ENCODE results near the gene ITIH2.

ITIH2 gene

DNA sequence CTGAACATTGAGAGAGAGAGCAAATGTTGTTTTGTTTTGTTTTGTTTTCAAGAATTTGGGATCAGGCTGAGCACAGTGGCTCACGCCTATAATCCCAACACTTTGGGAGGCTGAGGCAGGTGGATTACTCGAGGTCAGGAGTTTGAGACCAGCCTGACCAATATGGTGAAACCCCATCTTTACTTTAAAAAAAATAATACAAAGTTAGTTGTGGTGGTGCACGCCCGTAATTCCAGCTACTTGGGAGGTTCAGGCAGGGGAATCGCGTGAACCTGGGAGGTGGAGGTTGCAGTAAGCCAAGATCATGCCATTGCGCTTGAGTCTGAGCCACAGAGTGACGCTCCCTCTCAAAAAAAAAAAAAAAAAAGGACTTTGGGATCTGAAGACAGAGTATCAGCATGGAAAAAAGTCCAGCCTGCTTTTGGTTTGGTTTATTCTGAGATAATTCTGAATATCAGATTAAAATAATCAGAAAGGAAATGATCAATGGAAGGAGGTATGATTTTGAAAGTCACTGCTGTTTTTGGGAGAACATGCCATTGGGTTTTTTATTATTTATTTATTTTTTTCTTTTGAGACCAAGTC, 1.9 kb upstream of the ITIH2 start:
- TF ChIP-seq, protein P1, sequence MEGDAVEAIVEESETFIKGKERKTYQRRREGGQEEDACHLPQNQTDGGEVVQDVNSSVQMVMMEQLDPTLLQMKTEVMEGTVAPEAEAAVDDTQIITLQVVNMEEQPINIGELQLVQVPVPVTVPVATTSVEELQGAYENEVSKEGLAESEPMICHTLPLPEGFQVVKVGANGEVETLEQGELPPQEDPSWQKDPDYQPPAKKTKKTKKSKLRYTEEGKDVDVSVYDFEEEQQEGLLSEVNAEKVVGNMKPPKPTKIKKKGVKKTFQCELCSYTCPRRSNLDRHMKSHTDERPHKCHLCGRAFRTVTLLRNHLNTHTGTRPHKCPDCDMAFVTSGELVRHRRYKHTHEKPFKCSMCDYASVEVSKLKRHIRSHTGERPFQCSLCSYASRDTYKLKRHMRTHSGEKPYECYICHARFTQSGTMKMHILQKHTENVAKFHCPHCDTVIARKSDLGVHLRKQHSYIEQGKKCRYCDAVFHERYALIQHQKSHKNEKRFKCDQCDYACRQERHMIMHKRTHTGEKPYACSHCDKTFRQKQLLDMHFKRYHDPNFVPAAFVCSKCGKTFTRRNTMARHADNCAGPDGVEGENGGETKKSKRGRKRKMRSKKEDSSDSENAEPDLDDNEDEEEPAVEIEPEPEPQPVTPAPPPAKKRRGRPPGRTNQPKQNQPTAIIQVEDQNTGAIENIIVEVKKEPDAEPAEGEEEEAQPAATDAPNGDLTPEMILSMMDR (IDR thresholded peaks at IDR 0.05; ENCODE audit: low read length) = no peak
- TF ChIP-seq EZH2 (optimal IDR thresholded peaks at IDR 0.05; ENCODE audit: low read depth, low read length) (no peak), EZH2phosphoT487 (IDR thresholded peaks at IDR 0.05; ENCODE audit: low read length) (no peak)
- Histone ChIP-seq H3K36me3 (replicated peaks; ENCODE audit: insufficient read depth, low read length) (no peaks in the 10 kb centered on the region), H3K9me3 (replicated peaks; ENCODE audit: insufficient read depth, low read length) (no peaks in the 10 kb centered on the region), H3K79me2 (ENCODE audit: low read length) (no peaks in the 10 kb centered on the region), H2AFZ (ENCODE audit: low read length) (no peak overlapping the region), H4K20me1 (ENCODE audit: insufficient read depth, low read length) (no peaks in the 10 kb centered on the region), H3K27me3 (replicated peaks; ENCODE audit: insufficient read depth, low read length) (no peaks in the 10 kb centered on the region), H3K9ac (ENCODE audit: low read length) (no peak overlapping the region), H3K9me2 (replicated peaks; ENCODE audit: insufficient read depth, low read length) (no peaks in the 10 kb centered on the region), H3K4me2 (ENCODE audit: low read depth, low read length) (no peak overlapping the region), H3F3A (ENCODE audit: insufficient read depth, low read length) (no peaks in the 10 kb centered on the region), H3K4me3 (ENCODE audit: low read length) (no peak overlapping the region), H3K27ac (ENCODE audit: low read length) (no peak overlapping the region), H3K4me1 (ENCODE audit: low read length) (no peaks in the 10 kb centered on the region)
- no peak for DNase-seq

DNA sequence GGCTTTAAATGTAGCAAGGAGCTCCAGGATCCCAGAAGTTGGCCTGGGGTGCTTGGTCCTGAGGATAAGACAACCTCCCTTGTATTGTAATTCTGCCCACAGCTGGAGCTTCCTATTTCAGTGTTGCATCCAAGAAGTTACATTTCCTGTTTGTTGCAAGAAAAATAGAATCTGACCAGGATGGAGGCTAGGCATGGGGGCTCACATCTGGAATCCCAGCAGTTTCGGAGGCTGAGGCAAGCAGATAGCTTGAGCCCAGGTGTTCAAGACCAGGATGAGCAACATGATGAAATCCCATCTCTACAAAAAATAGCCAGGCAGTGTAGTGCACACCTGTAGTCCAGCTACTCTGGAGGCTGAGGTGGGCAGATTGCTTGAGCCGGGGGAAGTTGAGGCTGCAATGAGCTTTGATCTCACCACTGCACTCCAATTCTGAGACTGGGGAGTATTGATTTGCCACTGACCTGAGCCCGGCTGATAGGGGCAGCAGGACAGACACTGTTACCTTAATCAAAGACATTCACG, 766 bp upstream of the ITIH2 start:
- Histone ChIP-seq H3K79me2 (ENCODE audit: low read length) (no peaks in the 10 kb centered on the region), H2AFZ (ENCODE audit: low read length) (no peak overlapping the region), H3K27me3 (replicated peaks; ENCODE audit: insufficient read depth, low read length) (no peaks in the 10 kb centered on the region), H3K9ac (ENCODE audit: low read length) (no peak overlapping the region), H3K9me3 (replicated peaks; ENCODE audit: insufficient read depth, low read length) (no peaks in the 10 kb centered on the region), H3K27ac (ENCODE audit: low read length) (no peak overlapping the region), H3F3A (ENCODE audit: insufficient read depth, low read length) (no peaks in the 10 kb centered on the region), H3K4me3 (ENCODE audit: low read length) (no peak overlapping the region), H3K9me2 (replicated peaks; ENCODE audit: insufficient read depth, low read length) (no peaks in the 10 kb centered on the region), H3K36me3 (replicated peaks; ENCODE audit: insufficient read depth, low read length) (no peaks in the 10 kb centered on the region), H3K4me1 (ENCODE audit: low read length) (no peaks in the 10 kb centered on the region), H4K20me1 (ENCODE audit: insufficient read depth, low read length) (no peaks in the 10 kb centered on the region), H3K4me2 (ENCODE audit: low read depth, low read length) (no peak overlapping the region)
- no peak for TF ChIP-seq EZH2phosphoT487 (IDR thresholded peaks at IDR 0.05; ENCODE audit: low read length)
- no peak for TF ChIP-seq EZH2 (optimal IDR thresholded peaks at IDR 0.05; ENCODE audit: low read depth, low read length)
- TF ChIP-seq, protein P1 (IDR thresholded peaks at IDR 0.05; ENCODE audit: low read length) = no peak
- DNase-seq = no peak

DNA sequence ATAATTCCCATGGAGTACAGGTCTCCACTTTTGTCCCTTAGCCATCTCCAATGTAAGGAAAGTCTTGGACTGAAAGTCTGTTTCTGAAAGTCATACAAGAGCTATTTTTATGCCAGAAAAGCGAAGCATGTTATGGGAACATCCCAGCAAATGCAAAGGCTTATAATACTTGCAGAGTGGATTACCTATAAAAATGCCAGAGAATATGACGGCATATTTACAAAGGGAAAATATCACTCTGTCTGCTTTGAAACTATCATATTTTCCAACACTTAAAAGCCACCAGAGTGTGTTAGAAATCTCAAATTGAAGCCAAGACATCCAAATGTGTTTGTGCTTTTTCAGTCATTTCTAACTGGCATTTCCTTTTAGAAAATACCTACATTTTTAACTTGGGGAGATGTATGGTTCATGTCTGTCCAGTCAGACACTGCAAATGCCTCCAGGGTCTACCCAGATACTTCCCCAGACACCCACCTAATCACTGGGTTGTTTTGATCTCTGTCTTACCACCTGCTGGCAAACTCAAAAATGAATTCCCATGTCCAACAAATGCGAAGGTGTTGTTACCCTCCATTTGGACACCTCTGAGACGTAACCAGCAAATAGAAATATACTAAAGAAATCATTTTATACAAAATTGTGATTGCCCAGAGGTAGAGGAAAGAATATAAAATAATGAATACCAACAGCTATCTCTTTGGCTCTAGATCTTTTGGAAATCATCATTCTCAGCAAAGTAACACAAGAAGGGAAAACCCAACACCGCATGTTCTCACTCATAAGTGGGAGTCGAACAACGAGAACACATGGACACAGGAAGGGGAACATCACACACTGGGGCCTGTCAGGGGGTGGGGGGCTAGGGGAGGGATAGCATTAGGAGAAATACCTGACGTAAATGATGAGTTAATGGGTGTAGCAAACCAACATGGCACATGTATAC, 1.2 kb downstream of the ITIH2 start:
- no peak overlapping the region for H3K4me2 ChIP-seq (ENCODE audit: low read depth, low read length)

More for the DNA sequence above, 1.2 kb downstream of the ITIH2 start:
- Histone ChIP-seq H3K9me3 (replicated peaks; ENCODE audit: insufficient read depth, low read length) (no peaks in the 10 kb centered on the region), H3K4me1 (ENCODE audit: low read length) (no peaks in the 10 kb centered on the region), H3K79me2 (ENCODE audit: low read length) (no peaks in the 10 kb centered on the region), H3K27ac (ENCODE audit: low read length) (no peak overlapping the region), H3F3A (ENCODE audit: insufficient read depth, low read length) (no peaks in the 10 kb centered on the region), H3K9me2 (replicated peaks; ENCODE audit: insufficient read depth, low read length) (no peaks in the 10 kb centered on the region), H3K9ac (ENCODE audit: low read length) (no peak overlapping the region), H3K27me3 (replicated peaks; ENCODE audit: insufficient read depth, low read length) (no peaks in the 10 kb centered on the region), H2AFZ (ENCODE audit: low read length) (no peak overlapping the region), H4K20me1 (ENCODE audit: insufficient read depth, low read length) (no peaks in the 10 kb centered on the region), H3K36me3 (replicated peaks; ENCODE audit: insufficient read depth, low read length) (no peaks in the 10 kb centered on the region), H3K4me3 (ENCODE audit: low read length) (no peak overlapping the region)
- TF ChIP-seq, protein P1 (IDR thresholded peaks at IDR 0.05; ENCODE audit: low read length) = no peak
- TF ChIP-seq EZH2 (optimal IDR thresholded peaks at IDR 0.05; ENCODE audit: low read depth, low read length) = no peak
- no peak for TF ChIP-seq EZH2phosphoT487 (IDR thresholded peaks at IDR 0.05; ENCODE audit: low read length)
- DNase-seq = no peak
